TTC549 (cell line): ENCODE results near the gene ZNF804B.

Experiments
- FAIRE-seq: peaks from 2 replicates; lab custom pipeline; 2012; peaks lifted over from hg19 to GRCh38; lab: Jason Lieb, UNC

The ZNF804B gene

DNA sequence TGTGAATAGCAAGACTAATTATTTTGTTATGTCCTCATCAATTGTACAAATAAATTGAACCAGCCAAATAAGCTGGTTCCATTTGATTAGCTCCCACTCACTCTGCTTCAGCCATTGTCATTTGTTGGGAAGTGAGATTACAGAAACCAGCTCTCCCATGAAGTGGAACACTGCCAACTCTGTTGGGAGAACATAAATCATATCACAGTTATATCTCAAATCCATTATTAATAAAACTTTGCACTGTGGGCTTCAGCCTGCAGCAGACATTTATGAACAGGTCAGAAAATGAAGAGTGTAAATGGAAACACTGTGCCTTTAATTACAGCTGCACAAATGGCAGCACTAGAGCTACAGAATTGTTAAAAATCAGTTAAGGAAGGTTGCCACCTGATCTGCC lies 82.7 kb downstream of the ZNF804B start:
- FAIRE-seq = no peak

DNA sequence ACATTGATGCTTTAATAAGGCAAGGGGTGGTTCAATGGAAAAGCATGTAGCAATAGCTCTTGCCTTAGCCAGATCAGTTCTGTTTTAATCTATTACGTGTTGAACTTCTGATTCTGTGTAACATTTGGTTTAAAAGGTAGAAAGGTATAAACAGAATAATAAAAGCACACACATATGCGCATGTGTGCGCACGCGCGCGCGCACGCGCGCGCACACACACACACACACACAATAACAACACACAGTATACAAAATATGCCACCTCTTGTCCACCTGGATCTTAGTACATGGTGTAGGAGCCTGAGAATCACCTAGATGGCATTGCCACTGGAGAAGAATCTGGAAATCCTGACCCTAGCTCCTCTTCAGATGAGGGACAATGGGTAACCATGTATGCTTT lies 85.6 kb downstream of the ZNF804B start:
- FAIRE-seq = no peak

- FAIRE-seq = no peak
These were observed 91.7 kb downstream of the ZNF804B start for GRCh38 chr7:88851220-88851619.

GRCh38 chr7:88859288-88859687 lies 99.8 kb downstream of the ZNF804B start:
- FAIRE-seq = no peak

DNA sequence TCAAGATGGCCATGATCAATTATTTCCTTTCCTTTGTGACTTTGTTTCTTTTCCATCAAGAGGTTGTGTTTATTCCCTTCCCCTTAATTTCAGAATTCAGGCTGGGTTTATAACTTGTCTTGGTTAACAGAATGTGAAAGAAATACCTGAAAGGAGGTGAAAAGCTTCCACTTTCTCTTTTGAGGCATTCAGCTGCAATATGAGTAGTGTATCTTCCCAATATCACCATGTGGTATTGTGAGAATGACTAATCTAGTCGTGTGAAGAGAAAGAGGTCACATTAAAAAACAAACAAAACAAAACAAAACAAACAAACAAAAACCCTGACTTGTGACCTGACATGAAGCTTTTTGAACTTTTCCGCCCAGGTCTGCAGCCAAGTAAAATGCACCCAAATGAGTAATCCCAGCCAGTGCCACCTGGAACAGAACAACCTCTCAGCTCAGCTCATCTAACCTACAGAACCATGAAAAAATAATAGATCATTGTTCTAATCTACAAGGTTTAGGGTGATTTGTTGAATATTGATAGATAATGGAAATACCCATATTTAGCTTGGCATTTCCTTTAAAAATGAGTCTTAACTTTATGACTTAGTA lies 106.9 kb downstream of the ZNF804B start:
- no peak for FAIRE-seq

GRCh38 chr7:88867158-88867557 lies 107.7 kb downstream of the ZNF804B start:
- FAIRE-seq = no peak

GRCh38 chr7:88868456-88868855 lies 109.0 kb downstream of the ZNF804B start:
- no peak for FAIRE-seq

- FAIRE-seq = no peak
These were observed 121.6 kb downstream of the ZNF804B start for GRCh38 chr7:88881136-88881535.

DNA sequence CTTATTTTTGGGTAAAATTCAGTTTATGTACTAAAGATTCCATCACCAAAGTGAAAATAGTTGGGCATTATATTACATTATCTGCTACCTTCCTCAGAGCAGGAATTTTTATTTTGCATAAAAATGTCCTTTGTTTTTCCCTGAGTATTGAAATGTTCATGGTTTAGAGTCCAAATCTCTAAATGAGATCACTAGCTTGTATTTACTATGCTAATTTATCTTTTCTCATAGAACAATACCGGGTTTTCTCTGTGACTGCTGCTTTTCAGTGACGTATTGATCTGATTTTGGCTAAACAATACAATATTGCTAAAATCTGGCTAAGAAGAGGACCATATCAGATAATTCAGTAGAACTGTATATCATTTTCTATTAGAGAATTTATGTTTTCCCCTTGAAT lies 125.6 kb downstream of the ZNF804B start:
- FAIRE-seq = no peak

GRCh38 chr7:88888684-88889083 lies 129.2 kb downstream of the ZNF804B start:
- no peak for FAIRE-seq

GRCh38 chr7:88910516-88910915 lies 151.0 kb downstream of the ZNF804B start:
- FAIRE-seq = no peak

DNA sequence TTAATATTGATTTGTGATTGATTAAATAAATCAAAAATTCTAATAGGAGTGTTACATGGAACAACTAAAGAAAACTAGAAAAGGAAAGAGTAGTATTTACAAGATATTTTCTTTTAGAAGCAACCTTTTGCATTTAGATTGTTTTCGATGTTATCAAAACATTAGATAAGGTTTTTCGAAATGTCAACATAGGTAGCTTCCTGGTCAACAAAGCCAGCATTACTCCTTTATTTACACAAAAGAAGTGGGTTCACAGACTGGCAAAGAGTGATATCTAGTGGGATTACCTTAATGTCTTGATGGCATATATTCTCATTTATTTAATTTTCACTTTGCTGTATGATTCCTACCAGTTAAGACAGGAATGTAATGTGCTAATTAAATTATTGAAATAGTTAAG lies 153.4 kb downstream of the ZNF804B start:
- FAIRE-seq = no peak

DNA sequence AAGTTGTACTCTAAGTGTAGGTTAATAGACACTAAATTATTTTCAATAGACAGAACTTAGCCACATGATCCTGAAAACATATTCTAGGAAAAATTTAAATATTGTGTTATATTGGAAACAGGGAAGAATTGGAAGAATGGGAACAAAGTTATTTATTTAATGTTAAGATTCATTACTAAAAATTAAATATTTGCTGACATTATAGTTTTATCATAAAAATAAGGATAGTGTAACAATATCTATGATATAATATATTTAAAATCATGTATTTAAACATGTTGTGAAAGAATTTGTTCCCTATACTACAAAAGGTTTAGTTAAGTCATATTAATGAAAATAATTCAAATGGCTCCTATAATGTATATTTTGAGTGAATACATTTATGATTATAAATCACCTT lies 156.1 kb downstream of the ZNF804B start:
- FAIRE-seq = no peak

- no peak for FAIRE-seq
These were observed 160.1 kb downstream of the ZNF804B start for GRCh38 chr7:88919478-88920131.

DNA sequence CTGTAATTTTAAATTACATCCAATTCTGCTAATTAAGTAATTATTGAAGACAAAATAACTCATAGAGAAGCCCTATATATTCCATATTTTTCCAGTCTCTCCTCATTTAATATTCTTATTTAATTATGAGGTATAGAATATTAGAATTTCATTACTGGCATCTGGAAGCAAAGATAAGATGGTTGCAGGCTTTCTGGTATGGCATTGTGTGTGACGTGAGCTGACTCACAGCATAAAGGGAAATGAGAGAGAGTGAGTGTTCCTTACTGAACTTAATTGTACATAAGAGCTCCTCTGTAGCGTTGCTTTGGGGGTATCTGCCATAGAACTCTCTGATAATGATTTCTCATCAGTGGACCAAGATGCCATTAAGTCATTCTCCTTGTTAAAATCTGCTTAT lies 163.4 kb downstream of the ZNF804B start:
- no peak for FAIRE-seq

DNA sequence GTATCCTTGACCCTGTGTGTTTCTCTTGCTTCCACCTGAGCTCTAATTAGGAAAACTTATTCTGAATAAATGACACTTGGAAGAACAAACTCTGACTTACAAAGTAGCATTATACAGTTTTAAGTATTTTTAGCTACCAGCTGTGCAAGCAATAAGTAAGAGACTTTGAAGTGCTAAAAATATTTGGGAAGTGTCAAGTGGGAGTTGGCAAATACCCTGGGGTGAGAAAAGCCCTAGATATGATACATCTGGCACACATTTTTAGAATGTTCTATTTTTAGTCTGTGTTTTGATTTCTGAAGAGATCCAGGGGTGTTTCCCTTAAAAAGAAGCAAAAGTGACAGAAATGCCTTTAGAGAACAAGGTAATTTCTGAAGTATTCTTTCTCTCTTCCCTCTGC lies 168.8 kb downstream of the ZNF804B start:
- no peak for FAIRE-seq

- FAIRE-seq = no peak
These were observed 170.2 kb downstream of the ZNF804B start for GRCh38 chr7:88929719-88930118.

GRCh38 chr7:88933285-88933684 lies 173.8 kb downstream of the ZNF804B start:
- no peak for FAIRE-seq

DNA sequence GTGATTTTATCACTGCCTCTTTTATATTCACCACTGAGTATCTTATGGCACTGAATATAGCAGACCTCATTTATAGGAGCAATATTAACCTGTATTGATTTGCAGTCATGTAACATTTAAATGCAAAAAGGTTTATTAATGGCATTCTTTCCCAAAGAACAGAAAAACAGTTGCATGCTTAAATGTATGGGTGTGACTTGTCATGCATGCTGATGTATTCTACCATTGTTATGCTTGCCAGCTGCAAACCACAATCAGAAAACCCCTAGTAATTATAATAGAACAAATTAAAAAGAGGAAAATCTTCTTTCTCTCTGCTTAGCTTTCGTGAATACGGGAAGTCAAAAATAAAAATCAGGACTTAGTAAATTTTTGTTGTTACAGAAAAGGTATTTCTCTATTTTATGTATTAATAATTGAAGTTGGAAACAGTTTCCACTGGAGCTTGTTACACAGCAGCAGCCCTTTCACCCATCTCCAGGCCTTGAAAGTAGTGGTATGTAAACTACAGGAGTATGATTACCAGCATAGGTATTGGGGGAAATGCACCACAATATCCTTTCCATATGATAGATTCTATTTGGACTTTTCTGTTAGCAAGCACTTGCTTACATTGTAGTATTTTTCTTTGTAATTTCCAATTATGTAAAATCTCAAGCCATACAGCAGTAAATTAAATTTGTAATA lies 183.5 kb downstream of the ZNF804B start:
- FAIRE-seq = no peak

GRCh38 chr7:88951826-88952225 lies 192.3 kb downstream of the ZNF804B start:
- FAIRE-seq = no peak

DNA sequence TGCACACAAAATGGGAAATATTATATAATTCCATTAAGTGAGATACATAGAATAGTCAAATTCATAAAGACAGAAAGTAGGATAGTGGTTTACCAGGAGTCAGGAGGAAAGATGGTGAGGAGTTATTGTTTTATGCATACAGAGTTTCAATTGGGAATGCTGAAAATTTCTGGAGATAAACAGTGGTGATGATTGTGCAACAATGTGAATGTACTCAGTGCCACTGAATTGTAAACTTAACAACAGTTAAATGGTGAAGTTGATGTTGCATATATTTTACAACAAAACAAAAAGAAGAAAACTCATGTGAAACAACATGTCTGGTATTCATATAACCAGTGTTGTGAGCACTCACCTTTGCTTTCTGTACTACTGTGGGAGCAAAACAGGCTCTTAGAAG lies 204.9 kb downstream of the ZNF804B start:
- FAIRE-seq = no peak

- FAIRE-seq = no peak
These were observed 205.9 kb downstream of the ZNF804B start for GRCh38 chr7:88965371-88965770.

GRCh38 chr7:88967432-88967831 lies 207.9 kb downstream of the ZNF804B start:
- FAIRE-seq = no peak

DNA sequence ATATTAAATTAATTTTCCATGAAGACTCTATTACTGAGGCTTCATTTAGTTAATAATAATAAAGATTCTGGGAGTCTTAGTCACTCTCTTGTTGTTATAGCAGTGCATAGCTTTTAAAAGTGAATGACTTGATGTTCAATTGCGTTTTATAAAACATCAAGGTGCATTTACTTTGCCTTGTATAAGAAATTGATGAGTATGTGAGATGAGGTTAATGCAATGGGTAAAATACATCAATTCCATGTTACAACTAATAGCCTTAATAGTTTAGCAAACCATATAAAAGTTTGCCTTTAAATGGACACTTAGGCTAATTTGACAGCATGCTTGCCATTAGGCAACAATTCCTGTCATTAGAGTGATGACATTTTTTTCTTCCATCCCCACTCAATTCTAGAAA lies 209.7 kb downstream of the ZNF804B start:
- no peak for FAIRE-seq
